IPS-NIHi7 (cell line): Measurements from ENCODE around the gene NCSTN.

Experiments
- DNase-seq: peaks from one replicate; pipeline ENCODE4 v3.0.0; 2012; ENCODE audit warnings: mixed read lengths; ENCODE audit errors: extremely low spot score

The NCSTN gene

DNA sequence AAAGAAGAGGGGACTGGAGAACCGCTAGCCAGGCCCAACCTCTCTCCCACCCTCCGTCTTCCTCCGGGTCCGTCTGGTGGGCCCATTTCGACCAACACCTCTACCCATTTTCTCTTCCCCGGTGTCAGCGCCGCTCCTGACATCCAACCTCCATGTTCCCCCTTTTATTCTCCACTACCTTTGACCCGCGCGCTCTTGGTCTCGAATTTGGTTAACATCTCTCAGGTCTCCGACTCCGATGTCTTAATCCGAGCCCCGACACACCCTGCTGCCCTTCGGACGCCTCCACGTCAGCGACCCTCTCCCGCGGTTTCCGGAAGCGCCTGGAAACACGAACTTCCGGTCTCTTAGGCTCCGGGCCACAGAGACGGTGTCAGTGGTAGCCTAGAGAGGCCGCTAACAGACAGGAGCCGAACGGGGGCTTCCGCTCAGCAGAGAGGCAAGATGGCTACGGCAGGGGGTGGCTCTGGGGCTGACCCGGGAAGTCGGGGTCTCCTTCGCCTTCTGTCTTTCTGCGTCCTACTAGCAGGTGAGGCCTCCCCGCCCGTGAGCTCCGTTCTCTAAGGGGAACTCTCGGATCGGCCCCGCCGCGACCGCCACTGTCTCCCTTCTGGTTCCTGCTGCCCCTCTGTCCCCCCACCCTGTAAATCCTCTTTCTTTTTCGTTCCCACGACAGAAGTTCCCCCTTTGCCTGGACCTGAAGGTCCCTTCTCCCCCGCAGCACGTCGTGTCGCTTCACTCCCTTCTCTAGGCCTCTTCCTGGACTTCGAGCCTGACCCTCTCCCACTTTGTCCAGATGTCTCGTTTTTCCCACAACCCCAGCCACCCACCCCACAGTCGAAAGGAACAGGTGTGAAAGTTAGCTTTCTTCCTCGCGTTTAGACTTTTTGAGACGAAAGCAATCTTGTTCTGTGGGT, at the start of gene NCSTN, which contains the start of gene COPA:
Gene NCSTN (plus strand): TSS at position 431 of the 917 bp plus-strand sequence. CDS start 14 bp downstream, at position 445.
Gene COPA (minus strand): TSS at position 298 of the 917 bp plus-strand sequence. CDS start 80 bp downstream, at position 218.
- peak; percentile 96 for DNase-seq

DNA sequence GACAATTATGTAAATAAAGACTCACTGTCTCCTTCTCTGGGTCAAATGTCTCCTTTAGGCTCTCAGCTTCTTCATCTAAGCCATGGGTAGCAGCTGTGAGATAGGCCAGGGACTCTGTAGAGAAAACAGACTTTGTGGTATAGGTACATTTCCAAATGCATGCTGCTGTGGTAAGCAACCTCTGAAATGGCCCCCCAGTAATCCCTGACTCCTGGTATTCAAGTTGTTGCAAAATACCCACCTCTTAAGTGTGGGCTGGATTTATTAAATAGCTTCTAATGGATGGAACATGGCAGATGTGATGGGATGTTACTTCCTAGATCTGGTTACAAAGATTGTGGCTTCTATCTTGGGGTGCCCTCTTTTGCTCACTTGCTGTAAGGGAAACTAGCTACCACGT, 47.1 kb upstream of the NCSTN start:
- DNase-seq: no peak

DNA sequence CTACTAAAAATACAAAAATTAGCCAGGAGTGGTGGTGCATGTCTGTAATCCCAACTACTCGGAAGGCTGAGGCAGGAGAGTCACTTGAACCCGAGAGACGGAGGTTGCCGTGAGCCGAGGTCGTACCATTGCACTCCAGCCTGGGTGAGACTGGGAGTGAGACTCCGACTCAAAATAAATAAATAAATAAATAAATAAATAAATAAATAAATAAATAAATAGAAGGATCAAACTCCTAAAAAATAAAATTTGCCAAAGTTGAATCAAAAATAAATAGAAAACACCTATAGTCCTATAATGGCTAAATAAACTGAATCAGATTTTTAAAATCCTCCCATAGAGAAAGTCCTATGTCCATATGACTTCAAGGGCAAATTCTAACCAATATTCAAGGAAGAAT, 43.0 kb upstream of the NCSTN start:
- no peak for DNase-seq

DNA sequence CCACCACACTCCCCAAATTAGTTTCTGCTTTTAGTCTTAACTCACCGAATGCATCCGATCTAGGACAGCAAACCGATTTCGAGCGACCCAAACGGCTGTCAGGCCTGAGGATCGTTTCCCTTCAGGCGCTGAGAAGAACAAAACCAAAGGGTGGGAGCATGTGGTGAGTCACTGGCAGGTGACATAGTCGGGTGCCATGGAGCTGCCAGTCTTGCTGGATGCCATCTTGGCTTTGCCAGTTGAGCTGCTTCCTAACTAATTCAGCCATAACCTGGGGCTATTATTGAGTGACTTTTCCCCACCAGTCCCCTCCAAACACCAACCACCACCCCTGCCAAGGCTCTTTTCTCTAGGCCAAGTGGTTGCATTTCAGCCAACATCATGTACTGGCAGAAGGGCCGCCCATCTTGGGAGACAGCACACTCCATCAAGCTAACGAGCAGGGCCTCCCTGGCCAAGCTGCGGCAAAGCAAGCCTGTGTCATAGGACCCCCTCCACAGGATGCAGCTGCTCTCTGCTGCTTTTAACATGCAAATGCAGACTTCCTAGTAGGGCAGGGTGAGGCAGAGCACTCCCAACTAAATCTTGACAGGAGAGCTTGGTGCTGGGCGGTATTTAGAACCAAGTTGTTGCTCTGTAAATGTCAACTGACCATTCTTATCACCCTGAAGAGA, 35.9 kb upstream of the NCSTN start:
- peak; percentile 72 for DNase-seq

DNA sequence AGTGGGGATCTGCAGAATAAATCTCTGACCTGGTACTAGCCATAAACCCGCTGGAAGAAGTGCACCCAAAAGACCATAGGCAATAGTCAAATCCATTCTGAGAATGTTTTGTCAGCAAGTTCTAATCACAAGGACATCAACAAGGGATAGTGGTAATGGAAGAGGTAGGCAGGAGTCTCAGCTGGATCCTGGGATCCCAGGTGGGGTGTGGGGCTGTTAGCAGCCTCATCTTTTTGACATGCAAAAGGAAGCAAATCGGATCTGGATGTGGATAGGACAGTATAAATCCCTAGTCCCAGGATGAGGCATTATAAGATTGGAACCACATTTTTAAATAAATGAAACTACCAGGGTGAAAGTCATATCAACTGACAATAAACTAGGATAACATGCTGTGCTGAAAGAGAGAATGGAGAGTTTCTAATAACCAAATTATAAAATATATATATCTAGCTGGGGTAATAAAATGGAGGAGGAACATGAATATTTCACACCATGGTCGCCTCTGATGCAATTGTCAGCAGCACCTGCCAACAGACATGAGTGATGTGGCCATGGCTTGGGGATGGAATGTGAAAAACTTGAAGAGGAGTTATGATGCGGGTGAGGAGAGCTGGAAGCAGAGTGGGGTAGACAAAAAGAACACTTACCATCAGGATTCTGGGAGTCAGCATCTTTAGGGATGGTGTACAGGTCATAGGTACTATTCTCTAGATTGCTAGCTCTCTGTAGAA, 34.6 kb upstream of the NCSTN start:
- DNase-seq: no peak

DNA sequence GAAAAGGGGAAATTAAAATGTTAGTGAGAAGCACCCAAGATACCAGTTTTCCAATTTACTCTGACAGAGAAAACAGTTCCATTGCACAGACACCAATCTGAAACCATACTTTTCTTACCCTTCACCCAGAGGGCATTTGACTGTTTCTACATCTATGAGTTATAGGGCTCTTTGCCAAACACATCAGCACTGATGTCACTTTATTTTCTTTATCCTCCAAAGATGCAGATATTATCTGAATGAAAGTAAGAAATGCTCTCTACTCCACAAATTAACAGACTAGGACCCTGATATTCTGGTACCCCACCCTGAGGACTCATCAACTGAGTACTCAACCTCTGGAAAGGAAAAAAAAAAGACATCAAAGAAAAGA, 34.0 kb upstream of the NCSTN start:
- no peak for DNase-seq

DNA sequence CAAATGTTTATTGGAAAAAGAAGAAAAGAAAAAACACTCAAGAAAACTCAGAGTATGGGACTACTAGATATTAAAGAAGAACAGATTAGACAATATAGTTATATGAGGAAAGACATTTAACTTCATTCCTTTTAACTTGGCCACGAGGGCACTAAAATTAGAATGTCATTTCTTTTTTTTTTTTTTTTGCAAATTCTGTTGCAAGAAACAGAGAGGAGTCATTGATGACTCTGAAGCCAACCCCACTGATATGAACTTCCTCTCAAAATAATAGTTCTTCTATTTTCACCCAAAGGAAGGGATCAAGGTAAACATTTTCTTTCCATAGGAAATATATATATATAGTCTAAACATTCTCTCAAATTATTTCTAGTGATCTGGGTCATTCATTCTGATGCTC, 33.6 kb upstream of the NCSTN start:
- DNase-seq: no peak

DNA sequence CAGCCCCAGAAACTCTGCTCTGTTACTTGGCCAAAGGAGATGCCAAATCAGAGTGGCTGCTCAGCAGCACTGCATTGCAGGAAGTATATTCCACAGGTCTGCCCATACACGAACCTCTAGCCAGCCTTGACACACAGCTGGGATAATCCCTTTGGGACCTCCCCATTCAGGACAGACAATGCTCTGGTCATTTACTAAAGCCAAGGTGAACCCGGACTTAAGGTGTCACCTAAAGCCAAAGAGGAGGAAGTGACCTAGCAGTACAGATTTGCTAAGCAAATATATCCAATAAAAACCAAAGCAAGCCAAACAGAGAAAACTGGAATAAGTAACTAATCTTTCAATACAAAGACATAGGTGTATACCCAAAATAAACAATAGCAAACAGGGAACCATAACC, 27.8 kb upstream of the NCSTN start:
- no peak for DNase-seq

DNA sequence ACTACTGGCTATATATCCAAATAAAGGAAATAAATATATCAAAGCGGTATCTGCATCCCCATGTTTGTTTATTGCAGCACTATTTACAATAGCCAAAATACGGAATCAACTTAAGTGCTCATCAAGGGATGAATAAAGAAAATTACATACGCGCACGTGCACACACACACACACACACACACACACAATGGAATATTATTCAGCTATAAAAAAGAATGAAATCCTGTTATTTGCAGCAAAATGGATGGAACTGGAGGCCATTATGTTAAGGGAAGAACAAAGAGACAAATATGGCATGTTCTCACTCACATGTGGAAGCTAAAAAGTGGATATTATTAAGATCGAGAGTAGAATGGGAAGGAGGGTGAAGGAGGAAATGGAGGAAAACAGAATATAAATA, 20.4 kb upstream of the NCSTN start:
- no peak for DNase-seq

DNA sequence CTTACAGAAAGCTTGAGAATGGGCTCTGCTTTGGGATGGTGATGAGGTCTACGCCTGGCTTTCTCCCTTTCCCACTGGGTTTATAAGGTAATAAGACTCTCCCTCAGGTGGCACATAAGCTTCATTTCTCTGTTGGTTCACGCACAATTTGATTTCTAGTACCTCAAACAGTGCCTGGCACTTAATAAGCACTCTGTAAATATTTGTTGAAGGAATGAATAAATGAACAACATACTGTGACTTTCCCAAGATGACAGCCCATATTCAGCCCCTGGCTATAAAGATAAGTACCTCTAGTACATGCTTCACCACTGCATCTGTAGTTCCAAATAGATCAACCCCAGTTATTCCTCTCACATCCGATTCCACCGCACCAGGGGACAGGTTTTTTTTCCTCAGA, 17.9 kb upstream of the NCSTN start:
- DNase-seq: no peak

DNA sequence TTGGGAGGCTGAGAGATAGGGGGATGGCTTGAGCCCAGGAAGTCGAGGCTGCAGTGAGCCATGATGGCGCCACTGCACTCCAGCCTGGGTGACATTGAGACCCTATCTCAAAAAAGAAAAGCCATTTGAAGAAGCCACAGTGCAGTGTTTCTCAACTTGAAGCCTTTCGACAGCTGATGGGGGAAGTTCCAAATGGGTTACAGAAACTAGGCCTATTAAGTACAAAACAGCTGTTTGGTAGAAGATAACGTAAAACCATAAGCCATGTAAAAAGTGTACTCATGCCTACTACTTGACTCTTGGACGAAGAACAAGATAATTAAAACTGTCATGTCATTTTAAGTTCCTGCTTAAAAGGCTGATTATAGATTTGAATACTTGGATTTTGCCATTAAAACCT, 16.8 kb upstream of the NCSTN start:
- DNase-seq: no peak

DNA sequence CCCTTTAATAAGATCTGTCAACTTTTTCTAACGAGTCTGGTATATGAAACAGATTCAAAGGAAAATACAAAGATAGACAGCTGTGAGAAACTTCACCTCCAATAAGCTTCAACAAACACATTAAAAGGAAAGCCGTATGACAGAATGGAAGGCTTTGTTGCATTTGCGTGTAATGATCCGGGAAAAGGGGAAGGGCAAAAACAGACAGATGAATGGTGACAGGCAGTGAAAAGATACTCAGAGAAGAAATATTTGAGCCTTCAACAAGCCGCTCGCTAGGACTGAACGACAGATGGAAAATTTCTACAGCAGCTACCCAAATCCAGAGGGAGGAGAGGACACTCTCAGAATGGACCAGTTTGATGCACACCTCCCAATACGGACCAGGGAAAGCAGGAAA, 15.0 kb upstream of the NCSTN start:
- no peak for DNase-seq

DNA sequence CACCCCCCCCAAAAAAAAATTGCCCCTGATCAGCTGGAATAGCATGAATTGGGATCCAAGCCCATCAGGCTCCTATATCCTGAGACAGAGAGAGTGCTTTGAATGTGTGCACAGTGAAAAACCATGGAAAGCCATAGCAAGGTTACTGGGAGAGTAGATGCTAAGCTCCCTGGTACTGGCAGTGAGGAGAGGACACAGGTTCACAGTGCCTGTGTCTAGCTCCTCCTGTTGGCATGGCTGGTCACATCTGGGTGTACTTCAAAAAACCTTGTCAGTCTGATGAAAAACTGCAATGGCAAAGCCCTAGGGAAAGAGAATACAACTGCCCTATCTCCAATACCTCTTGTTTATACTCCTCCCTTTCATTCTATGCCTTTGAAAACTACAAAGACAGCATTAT, 13.1 kb upstream of the NCSTN start:
- DNase-seq: no peak

DNA sequence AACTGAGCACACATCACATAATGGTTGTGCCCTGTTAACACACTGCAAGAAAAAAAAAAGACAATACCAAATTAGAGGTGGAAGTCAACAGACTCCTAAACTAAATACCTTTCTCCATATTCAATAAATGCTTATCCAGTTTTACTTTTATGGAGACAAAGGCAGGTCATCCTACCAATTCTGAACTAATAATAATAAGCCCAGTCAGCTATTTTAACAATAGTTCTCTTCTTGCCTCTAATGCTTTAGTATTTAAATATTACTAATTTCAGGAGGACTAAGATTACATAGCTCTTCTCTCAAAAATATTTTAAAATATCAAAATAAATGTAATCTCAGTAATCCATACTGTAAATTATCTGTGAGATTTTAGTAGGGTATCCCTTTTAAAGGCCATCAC, 10.7 kb upstream of the NCSTN start:
- DNase-seq: no peak

DNA sequence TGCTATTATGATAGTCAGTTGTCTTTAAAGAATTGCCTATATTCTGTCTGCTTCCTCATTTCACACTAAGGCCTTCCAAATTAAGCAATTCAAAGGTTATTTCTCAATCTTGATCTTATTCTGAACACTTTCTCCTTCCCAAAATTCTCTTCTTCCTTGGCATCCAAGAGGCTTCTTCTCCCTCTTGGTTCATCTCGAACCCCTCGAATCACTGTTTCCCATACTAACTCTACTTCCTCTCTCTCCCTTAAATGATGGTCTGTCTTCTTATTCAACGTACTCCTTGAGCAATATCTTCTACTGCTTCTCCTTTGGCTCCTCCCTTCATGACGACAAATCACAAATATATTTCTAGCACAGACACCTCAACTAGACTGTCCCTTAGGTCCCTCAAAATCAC, 4.6 kb upstream of the NCSTN start:
- no peak for DNase-seq

DNA sequence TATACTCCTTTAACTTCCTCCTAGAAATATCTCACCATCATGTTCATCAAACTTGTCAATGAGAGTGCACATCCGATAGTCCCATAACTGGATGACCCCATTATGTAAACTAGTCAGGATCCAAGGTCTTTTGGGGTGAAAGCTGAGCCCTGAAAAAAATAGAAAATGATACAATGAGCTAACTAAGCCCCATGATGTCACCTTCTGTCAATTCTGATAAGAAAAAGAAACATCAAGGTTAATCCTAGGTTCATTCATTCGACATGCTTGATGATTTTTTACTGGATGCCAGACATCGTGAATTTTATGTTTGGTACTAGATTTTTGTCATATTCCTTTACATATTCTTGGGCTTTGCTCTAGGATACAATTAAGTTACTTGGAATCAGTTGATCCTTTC, 3.0 kb upstream of the NCSTN start:
- no peak for DNase-seq

DNA sequence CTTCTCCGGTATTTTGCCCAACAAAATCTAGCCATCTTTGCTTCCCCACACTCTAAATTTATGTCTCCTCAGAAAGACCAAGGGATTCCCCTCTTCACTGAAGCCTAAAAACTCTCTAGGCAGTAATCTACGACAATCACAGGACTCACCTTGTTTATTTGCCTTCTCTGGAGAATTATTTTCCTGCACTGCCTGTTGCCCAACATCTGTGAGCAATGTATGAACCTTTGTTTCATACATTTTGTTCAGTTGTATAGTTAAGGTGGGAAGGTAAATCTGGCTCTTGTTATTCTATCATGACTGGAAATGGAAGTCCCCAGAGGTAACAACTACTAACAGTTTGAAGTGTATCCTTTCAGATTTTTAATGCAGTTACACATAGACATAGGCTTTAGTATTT, 2.3 kb upstream of the NCSTN start:
- no peak for DNase-seq

DNA sequence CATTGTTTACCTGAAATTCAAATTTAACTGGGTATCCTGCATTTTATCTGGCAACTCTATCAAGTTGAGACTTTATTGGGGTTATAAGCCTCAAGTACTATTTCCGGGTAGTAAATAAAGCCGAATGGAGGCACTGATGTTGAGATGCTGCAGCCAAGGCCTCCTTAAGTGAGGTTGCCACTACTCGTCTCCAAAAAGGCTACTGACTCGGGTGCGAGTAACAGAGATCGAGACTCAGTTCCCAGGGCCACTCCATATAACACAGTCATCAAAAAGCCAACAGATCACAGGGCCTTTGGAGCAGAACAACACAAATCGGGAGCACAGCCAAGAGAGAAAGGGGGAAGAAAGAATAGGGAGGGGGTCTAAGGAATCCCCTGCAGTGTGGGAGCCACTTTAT, 657 bp upstream of the NCSTN start:
- DNase-seq: no peak

DNA sequence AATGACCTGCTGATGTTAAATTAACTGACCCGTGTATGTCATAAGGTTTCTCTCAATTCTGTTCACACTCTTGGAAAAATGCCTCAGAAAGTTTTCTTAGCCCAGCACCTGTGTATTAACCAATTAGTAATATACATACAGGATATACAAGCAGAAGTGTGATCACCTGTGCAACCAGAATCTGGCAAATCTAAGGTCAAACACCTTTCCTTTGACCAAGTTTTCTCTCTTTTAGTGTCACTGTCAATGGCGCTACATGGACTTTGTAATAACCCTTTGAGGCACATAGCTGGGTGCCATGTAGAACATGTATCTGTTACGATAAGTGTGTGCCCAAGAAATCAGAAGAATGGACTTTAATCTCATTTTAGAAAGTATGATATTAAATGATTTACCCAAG, 1.1 kb downstream of the NCSTN start:
- no peak for DNase-seq

DNA sequence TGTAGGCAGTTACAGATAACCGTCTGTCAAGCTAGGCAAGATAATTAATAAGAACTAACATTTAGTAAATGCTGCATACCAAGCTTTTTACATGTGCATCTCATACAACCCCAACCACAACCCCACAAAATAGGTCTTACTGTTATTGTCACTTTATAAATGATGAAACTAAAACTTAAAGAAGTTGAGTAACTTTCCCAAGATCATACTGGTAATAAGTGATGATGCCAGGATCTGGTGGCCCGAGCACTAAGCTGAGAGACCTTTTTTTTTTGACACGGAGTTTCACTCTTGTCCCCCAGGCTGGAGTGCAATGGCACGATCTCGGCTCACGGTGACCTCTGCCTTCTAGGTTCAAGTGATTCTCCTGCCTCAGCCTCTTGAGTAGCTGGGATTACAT, 1.8 kb downstream of the NCSTN start:
- no peak for DNase-seq

DNA sequence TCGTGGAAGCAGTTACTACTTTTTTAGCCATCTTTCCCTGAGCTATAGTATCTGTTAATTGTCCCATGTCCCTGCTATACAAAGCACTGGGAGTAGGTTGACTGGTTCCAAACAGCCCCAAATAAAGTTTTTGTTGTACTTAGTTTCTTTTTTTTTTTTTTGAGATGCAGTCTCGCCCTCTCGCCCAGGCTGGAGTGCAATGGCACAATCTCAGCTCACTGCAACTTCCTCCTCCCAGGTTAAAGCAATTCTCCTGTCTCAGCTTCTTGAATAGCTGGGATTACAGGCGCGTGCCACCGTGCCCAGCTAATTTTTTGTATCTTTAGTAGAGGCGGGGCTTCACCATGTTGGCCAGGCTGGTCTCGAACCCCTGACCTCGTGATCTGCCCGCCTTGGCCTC, 3.3 kb downstream of the NCSTN start:
- no peak for DNase-seq

DNA sequence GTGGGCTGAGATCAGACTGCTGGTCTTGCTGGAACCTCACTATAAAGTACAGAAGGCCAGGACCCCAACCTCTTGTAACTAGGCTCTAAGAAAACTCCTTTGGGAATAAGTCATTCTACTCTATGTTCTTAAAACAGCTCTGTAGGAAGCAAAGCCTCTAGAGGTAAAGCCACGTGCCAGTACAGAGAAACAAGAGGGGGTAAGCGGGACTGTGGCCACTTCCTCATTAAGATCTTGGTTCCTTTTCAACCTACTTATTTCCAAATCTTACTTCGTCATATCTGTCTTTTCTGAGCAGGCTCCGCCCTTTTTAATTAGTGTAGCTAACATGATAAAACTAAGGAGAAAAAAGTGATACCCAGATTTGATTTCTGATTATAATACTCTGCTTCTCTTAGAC, 3.8 kb downstream of the NCSTN start:
- no peak for DNase-seq

DNA sequence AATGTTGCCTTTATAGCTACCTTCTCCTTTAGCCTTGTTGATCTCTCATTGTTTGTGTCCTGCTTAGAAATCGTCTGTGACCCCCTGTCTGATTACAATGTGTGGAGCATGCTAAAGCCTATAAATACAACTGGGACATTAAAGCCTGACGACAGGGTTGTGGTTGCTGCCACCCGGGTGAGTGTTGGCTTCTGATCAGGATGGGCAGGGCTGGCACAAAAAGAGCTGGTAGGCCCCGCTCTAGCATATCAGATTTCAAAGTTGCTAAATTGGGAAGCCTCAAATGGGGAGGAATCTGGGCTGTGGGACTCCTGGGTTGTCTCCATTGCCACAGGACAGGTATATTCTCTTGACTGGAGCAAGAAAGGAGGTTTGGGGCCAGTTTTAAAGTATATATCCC, 8.4 kb downstream of the NCSTN start:
- DNase-seq: no peak
